ENCODE measurements around the gene ABCC5.

- TF ChIP-seq EZH2 (IDR thresholded peaks at IDR 0.05; ENCODE audit: insufficient read depth, poor library complexity, severe bottlenecking) (no peak), EZH2phosphoT487 (IDR thresholded peaks at IDR 0.05; ENCODE audit: insufficient read depth, low read depth) (no peak)
Measured at GRCh38 chr3:183913580-183913920, 104.1 kb downstream of the ABCC5 start.
